ENCODE data around the gene FAM53A.

Gene FAM53A

GRCh38 chr4:1683736-1684505, at the start of gene FAM53A:
Gene FAM53A (minus strand): TSS chr4:1684313. CDS start chr4:1668741, 15,572 bp downstream.
- Histone ChIP-seq H3K4me3 (ENCODE audit: low read depth in 1 of 2, low read length in 1 of 2) (peak within 1 kb of the TSS; percentile 67 to 83), H3K4me1 (ENCODE audit: control insufficient read depth in 1 of 2, insufficient read depth in 1 of 2, low read depth in 1 of 2, low read length in 1 of 2) (peaks cover 17 to 20% of the 10 kb centered on the region in 2 experiments), H3K27me3 (peaks cover 12% of the 10 kb centered on the region), H3K36me3 (no peaks in the 10 kb centered on the region), H3K9me3 (no peaks in the 10 kb centered on the region), H3K27ac (peak within 1 kb of the TSS; percentile 69)
- TF ChIP-seq CTCF (IDR thresholded peaks at IDR 0.05): peak; percentile 17

GRCh38 chr4:1732911-1733310, 48.8 kb upstream of the FAM53A start:
- peaks cover 99% of the 10 kb centered on the region for H3K36me3 ChIP-seq
- H3K27ac ChIP-seq: no peak overlapping the region
- peaks cover 1% of the 10 kb centered on the region for H3K9me3 ChIP-seq
- TF ChIP-seq CTCF (IDR thresholded peaks at IDR 0.05): no peak
- no peak overlapping the region for H3K4me3 ChIP-seq (ENCODE audit: low read depth in 1 of 2, low read length in 1 of 2)
- H3K27me3 ChIP-seq: no peaks in the 10 kb centered on the region
- peaks cover 17 to 20% of the 10 kb centered on the region in 2 experiments for H3K4me1 ChIP-seq (ENCODE audit: control insufficient read depth in 1 of 2, insufficient read depth in 1 of 2, low read depth in 1 of 2, low read length in 1 of 2)

- H3K27ac ChIP-seq: no peak overlapping the region
- no peaks in the 10 kb centered on the region for H3K9me3 ChIP-seq
- H3K4me3 ChIP-seq (ENCODE audit: low read depth in 1 of 2, low read length in 1 of 2): no peak overlapping the region
- TF ChIP-seq CTCF (IDR thresholded peaks at IDR 0.05): no peak
- no peaks in the 10 kb centered on the region for H3K27me3 ChIP-seq
- peaks cover 35 to 37% of the 10 kb centered on the region in 2 experiments for H3K4me1 ChIP-seq (ENCODE audit: control insufficient read depth in 1 of 2, insufficient read depth in 1 of 2, low read depth in 1 of 2, low read length in 1 of 2)
- H3K36me3 ChIP-seq: peaks cover 85% of the 10 kb centered on the region
Observed at GRCh38 chr4:1731180-1731579, 47.1 kb upstream of the FAM53A start.

- H3K36me3 ChIP-seq: peaks cover 85% of the 10 kb centered on the region
- no peaks in the 10 kb centered on the region for H3K27me3 ChIP-seq
- H3K9me3 ChIP-seq: no peaks in the 10 kb centered on the region
- TF ChIP-seq CTCF (IDR thresholded peaks at IDR 0.05): no peak
- H3K27ac ChIP-seq: no peak overlapping the region
- H3K4me1 ChIP-seq (ENCODE audit: control insufficient read depth in 1 of 2, insufficient read depth in 1 of 2, low read depth in 1 of 2, low read length in 1 of 2): peaks cover 40 to 43% of the 10 kb centered on the region in 2 experiments
- H3K4me3 ChIP-seq (ENCODE audit: low read depth in 1 of 2, low read length in 1 of 2): no peak overlapping the region
Observed at GRCh38 chr4:1730532-1731135, 46.5 kb upstream of the FAM53A start.

- peaks cover 63 to 66% of the 10 kb centered on the region in 2 experiments for H3K4me1 ChIP-seq (ENCODE audit: control insufficient read depth in 1 of 2, insufficient read depth in 1 of 2, low read depth in 1 of 2, low read length in 1 of 2)
- peak overlapping the region; percentile 57 to 82 for H3K4me3 ChIP-seq (ENCODE audit: low read depth in 1 of 2, low read length in 1 of 2)
- no peaks in the 10 kb centered on the region for H3K27me3 ChIP-seq
- H3K9me3 ChIP-seq: no peaks in the 10 kb centered on the region
- peaks cover 66% of the 10 kb centered on the region for H3K36me3 ChIP-seq
- TF ChIP-seq CTCF (IDR thresholded peaks at IDR 0.05): no peak
- peak overlapping the region; percentile 98 for H3K27ac ChIP-seq
Observed at GRCh38 chr4:1728061-1728980, 44.2 kb upstream of the FAM53A start.
